NCI-H2227 (cell line): ENCODE data around the gene AXIN2.
"Not testable (repeated sequence)": the region's sequence is repeated elsewhere in the genome, so short reads cannot be mapped to it uniquely, and the experiment has no call there.

Source experiments
- DNase-seq: peaks from one replicate; lab custom pipeline; 2025; ENCODE audit not compliant: unreplicated experiment; lab: John Stamatoyannopoulos, UW

Gene AXIN2

DNA sequence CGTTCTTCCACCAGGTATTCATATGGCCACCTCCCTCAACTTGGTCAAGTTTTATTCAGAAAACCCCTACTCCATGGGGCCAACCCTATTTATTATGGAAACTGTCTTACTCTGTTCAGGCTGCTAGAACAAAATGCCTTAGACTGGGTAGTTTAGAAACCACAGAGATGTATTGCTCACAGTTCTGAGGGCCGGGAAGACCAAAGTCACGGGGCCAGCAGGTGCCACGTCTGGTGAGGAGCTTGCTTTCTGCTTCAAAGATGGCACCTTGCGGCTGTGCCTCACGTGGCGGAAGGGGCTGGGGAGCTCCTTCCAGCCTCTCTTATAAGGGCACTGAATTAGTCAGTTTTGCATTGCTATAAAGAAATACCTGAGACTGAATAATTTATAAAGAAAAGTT, 74.3 kb downstream of the AXIN2 start:
- no peak for DNase-seq

DNA sequence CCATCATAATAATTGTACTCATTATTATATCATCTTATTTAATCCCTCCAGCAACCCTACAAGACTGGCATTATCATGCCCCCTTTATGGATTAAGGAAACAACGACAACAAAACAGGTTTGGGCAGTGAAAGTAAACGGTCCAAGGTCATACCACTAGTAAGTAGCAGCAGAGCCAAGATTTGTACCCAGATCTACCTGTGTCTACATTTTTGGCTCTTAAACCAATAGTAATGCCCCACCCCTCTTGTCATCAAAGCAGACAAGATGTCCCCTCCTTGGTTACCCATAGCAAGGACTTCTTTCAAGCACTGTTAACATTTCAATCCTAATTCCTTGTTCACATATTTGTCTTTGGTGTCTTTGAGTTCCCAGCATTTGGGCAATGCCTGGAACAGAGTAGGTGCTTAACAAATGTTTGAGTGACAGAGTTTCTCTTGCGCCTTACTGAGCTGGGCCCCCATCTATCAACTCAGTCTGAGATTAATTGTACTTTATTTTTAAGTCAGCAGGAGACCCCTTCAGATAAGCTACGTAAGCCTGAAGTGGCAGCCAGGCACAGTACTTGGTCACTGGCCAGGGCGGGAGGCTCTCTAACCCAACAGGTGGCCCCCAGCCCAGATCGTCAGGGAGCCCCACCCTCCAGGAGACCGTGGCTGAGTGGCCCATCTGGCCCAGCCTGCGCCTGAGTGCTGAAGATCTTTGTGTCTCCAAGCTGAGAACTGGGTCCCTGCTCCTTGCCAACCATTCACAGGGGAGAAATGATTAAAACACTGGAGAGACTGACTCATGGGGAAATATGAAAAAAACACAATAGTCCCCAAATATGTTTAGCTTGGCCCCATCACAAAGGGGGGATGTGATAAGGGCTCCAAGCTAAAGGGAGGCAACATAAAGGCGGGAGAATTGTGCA, 75.8 kb downstream of the AXIN2 start:
- DNase-seq = no peak

DNA sequence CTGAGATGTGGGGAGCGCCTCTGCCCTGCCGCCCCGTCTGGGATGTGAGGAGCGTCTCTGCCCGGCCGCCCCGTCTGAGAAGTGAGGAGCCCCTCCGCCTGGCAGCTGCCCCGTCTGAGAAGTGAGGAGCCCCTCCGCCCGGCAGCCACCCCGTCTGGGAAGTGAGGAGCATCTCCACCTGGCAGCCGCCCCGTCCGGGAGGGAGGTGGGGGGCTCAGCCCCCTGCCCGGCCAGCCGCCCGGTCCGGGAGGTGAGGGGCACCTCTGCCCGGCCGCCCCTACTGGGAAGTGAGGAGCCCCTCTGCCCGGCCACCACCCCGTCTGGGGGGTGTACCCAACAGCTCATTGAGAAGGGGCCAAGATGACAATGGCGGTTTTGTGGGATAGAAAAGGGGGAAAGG, 77.0 kb downstream of the AXIN2 start:
- not testable (repeated sequence) for DNase-seq

DNA sequence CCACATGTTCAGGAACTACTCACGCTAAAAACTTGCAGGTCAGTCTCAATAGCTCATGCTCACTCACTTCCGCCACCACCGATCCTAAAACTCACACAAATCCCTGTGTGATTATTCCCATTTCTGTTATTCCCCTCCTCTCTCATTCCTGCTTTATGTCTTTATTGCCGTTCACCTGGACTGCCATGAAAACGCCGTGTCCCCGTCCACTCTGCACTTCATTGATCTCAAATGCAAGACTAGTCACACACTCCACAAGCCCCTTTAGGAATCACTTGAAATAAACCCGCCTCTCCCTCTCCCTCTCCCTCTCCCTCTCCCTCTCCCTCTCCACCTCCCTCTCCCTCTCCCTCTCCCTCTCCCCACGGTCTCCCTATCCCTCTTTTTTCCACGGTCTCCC, 78.0 kb downstream of the AXIN2 start:
- no peak for DNase-seq

DNA sequence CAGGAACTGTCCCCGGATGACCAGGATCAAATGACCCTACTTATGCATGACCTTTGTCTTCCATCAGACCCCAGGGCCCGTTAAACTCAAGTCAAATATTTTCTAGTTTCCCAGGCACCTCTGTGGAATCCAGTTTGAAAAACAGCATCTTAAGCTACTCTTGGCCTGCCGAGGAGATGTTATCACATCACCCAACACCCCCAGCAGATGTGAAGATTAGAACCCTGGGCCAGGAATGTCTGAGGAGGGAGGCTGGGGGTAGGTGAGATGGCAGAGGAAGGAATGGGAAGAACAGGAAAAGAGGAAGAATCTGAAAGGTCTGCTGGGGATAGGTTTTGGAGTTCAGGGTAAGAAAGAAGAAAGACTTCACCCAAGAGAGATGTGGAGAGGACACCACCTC, 79.2 kb downstream of the AXIN2 start:
- no peak for DNase-seq

DNA sequence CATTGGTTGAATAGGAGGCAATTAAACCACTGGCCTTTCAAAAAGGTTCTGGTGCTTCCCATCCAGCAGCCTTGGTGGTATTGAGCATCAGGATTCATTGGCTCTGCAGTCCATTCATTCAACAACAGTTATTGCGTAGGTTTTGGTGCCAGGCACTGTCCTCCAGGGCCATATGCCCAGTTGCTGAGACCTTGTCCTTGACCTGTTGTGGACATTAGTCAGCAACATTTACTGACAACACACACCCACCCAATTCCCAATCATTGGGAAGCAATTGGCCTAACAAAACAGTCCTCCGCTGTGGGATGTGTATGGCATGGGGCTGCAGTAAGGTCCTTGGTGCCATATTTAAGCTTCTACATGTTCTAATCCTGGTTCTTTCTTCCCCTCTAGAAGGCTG, 82.2 kb downstream of the AXIN2 start:
- DNase-seq = no peak
